Chondrocyte (in vitro differentiated cells): ENCODE data around the gene CCDC188. TPM values are rescaled to one million over a fixed set of nuclear protein-coding genes. Genes with fewer than 3 reads are reported as not detected.

ENCODE experiments used
- DNase-seq: peaks from one replicate; pipeline ENCODE4 v3.0.0; 2021; ENCODE audit warnings: mixed read lengths, low spot score
- H3K27ac Mint-ChIP-seq: one replicate; pipeline ENCODE4 v1.8.0; 2021; ENCODE audit warnings: mild to moderate bottlenecking, moderate library complexity, mixed read lengths; ENCODE audit not compliant: unreplicated experiment
- H3K27me3 Mint-ChIP-seq: 2 replicates; pipeline ENCODE4 v1.8.0; 2021; ENCODE audit warnings: low read depth, mixed read lengths
- H3K36me3 Mint-ChIP-seq: 2 replicates; pipeline ENCODE4 v1.8.0; 2021; ENCODE audit warnings: low read depth, mixed read lengths
- H3K4me1 Mint-ChIP-seq: 2 replicates; pipeline ENCODE4 v1.8.0; 2021; ENCODE audit warnings: low read depth, mild to moderate bottlenecking, mixed read lengths
- H3K4me3 Mint-ChIP-seq: one replicate; pipeline ENCODE4 v1.8.0; 2021; ENCODE audit warnings: mild to moderate bottlenecking, moderate library complexity, mixed read lengths; ENCODE audit not compliant: unreplicated experiment
- H3K9me3 Mint-ChIP-seq: 2 replicates; pipeline ENCODE4 v1.8.0; 2021; ENCODE audit warnings: low read depth, mixed read lengths
- CTCF ChIP-seq: fragments of 200-600 bp; sonication (generic); IDR thresholded peaks from 2 replicates; pipeline ENCODE4 v1.5.0; 2021; ENCODE audit warnings: antibody characterized with exemption, mild to moderate bottlenecking, moderate library complexity
- total RNA-seq: library from RNA; stranded (reverse); gene quantifications from 3 replicates; pipeline ENCODE4 v1.2.1, GENCODE V29; 2021

The CCDC188 gene
- total RNA-seq, 1 donor from 2014 or later, result 5.3 TPM

GRCh38 chr22:20114506-20115475 is 36.1 kb downstream of the CCDC188 start:
- no peak for TF ChIP-seq CTCF
- H3K36me3 Mint-ChIP-seq, result peaks cover 16% of the 10 kb centered on the region
- DNase-seq, result peak; percentile 88
- peaks cover 30% of the 10 kb centered on the region for H3K4me1 Mint-ChIP-seq
- H3K9me3 Mint-ChIP-seq, result no peaks in the 10 kb centered on the region
- peak overlapping the region; percentile 80 for H3K27ac Mint-ChIP-seq
- peak overlapping the region; percentile 86 for H3K4me3 Mint-ChIP-seq
- H3K27me3 Mint-ChIP-seq, result no peaks in the 10 kb centered on the region

- H3K4me1 Mint-ChIP-seq, result peaks cover 24% of the 10 kb centered on the region
- no peak overlapping the region for H3K4me3 Mint-ChIP-seq
- peak; percentile 82 for DNase-seq
- TF ChIP-seq CTCF, result no peak
- no peaks in the 10 kb centered on the region for H3K27me3 Mint-ChIP-seq
- H3K9me3 Mint-ChIP-seq, result no peaks in the 10 kb centered on the region
- peaks cover 12% of the 10 kb centered on the region for H3K36me3 Mint-ChIP-seq
- no peak overlapping the region for H3K27ac Mint-ChIP-seq
Observed at GRCh38 chr22:20113551-20114310, 37.1 kb downstream of the CCDC188 start.

GRCh38 chr22:20112623-20113511 is 38.0 kb downstream of the CCDC188 start:
- no peak overlapping the region for H3K4me3 Mint-ChIP-seq
- no peaks in the 10 kb centered on the region for H3K9me3 Mint-ChIP-seq
- H3K27me3 Mint-ChIP-seq, result no peaks in the 10 kb centered on the region
- DNase-seq, result peak; percentile 84
- H3K36me3 Mint-ChIP-seq, result peaks cover 14% of the 10 kb centered on the region
- no peak for TF ChIP-seq CTCF
- no peak overlapping the region for H3K27ac Mint-ChIP-seq
- H3K4me1 Mint-ChIP-seq, result peaks cover 16% of the 10 kb centered on the region

GRCh38 chr22:20111689-20112622 is 38.9 kb downstream of the CCDC188 start:
- peak overlapping the region; percentile 73 for H3K27ac Mint-ChIP-seq
- no peak overlapping the region for H3K4me3 Mint-ChIP-seq
- TF ChIP-seq CTCF, result no peak
- H3K9me3 Mint-ChIP-seq, result no peaks in the 10 kb centered on the region
- H3K4me1 Mint-ChIP-seq, result peaks cover 16% of the 10 kb centered on the region
- peak; percentile 59 for DNase-seq
- H3K36me3 Mint-ChIP-seq, result peaks cover 17% of the 10 kb centered on the region
- no peaks in the 10 kb centered on the region for H3K27me3 Mint-ChIP-seq
